IMR-90 (cell line): ENCODE measurements around the gene STON2. TPM values are rescaled to one million over a fixed set of nuclear protein-coding genes. Genes with fewer than 3 reads are reported as not detected.

Experiments
- ATAC-seq: fragments of 200-7000 bp; cut with Tn5 transposase; 2 replicates; pipeline ENCODE4 v1.9.1; 2020; ENCODE audit warnings: low read depth, mild to moderate bottlenecking, moderate library complexity
- BruUV-seq: library from RNA; stranded (reverse); fragments of 400-500 nt; replicated peaks from 2 replicates; lab custom pipeline; 2021; lab: Mats Ljungman, UMichigan
- CTCF ChIA-PET: fragments of 300-600 bp; formaldehyde crosslinking; extraction: SDS; loops from one replicate; lab custom pipeline; 2021; ENCODE audit warnings: antibody characterized with exemption; lab: Yijun Ruan, JAX
- POLR2A ChIA-PET: fragments of 300-600 bp; sonication (Branson Sonifier 250); formaldehyde crosslinking; loops from one replicate; lab custom pipeline; 2022; ENCODE audit warnings: antibody characterized with exemption; ENCODE audit not compliant: unreplicated experiment; lab: Charles Lee
- DNase-seq: peaks from one replicate; pipeline ENCODE4 v3.0.0; 2013
- H2AFZ ChIP-seq: replicated peaks from 2 replicates; pipeline ENCODE3; 2013; ENCODE audit warnings: low read length, mild to moderate bottlenecking; ENCODE audit not compliant: poor library complexity
- H2AK5ac ChIP-seq: 2 replicates; pipeline ENCODE4 v1.6.1; 2013; ENCODE audit warnings: low read depth, low read length, inconsistent platforms
- H2AK9ac ChIP-seq: replicated peaks from 2 replicates; pipeline ENCODE3; 2013; ENCODE audit warnings: mild to moderate bottlenecking, low read depth, low read length, moderate library complexity; ENCODE audit not compliant: poor library complexity
- H2BK120ac ChIP-seq: 2 replicates; pipeline ENCODE4 v1.6.1; 2013; ENCODE audit warnings: low read depth, low read length, inconsistent platforms
- H2BK15ac ChIP-seq: 3 replicates; pipeline ENCODE4 v1.6.1; 2013; ENCODE audit warnings: low read depth, low read length, inconsistent platforms
- H2BK20ac ChIP-seq: 2 replicates; pipeline ENCODE4 v1.6.1; 2013; ENCODE audit warnings: low read depth, mild to moderate bottlenecking, inconsistent platforms, low read length, moderate library complexity
- H2BK5ac ChIP-seq: 2 replicates; pipeline ENCODE4 v1.6.1; 2013; ENCODE audit warnings: mild to moderate bottlenecking, low read depth, low read length, inconsistent platforms; ENCODE audit not compliant: poor library complexity, severe bottlenecking
- H3K14ac ChIP-seq: replicated peaks from 2 replicates; pipeline ENCODE4 v1.6.1; 2013; ENCODE audit warnings: low read depth, low read length, inconsistent platforms
- H3K18ac ChIP-seq: 2 replicates; pipeline ENCODE4 v1.6.1; 2013; ENCODE audit warnings: low read depth, low read length, control low read depth
- H3K23ac ChIP-seq: 2 replicates; pipeline ENCODE4 v1.6.1; 2013; ENCODE audit warnings: low read depth, low read length, inconsistent platforms
- H3K27ac ChIP-seq: 2 replicates; pipeline ENCODE4 v1.5.1; 2013; ENCODE audit warnings: mild to moderate bottlenecking, control low read depth, low read length; ENCODE audit not compliant: insufficient read depth
- H3K27me3 ChIP-seq: 2 replicates; pipeline ENCODE4 v1.6.1; 2013; ENCODE audit warnings: low read length; ENCODE audit not compliant: control insufficient read depth, insufficient read depth
- H3K36me3 ChIP-seq: 2 replicates; pipeline ENCODE4 v1.6.1; 2013; ENCODE audit warnings: low read length, mixed read lengths; ENCODE audit not compliant: control insufficient read depth, insufficient read depth
- H3K4ac ChIP-seq: 2 replicates; pipeline ENCODE4 v1.6.1; 2013; ENCODE audit warnings: low read depth, low read length, inconsistent platforms
- H3K4me1 ChIP-seq: 2 replicates; pipeline ENCODE4 v1.6.1; 2013; ENCODE audit warnings: low read length, mixed read lengths; ENCODE audit not compliant: control insufficient read depth, insufficient read depth
- H3K4me2 ChIP-seq: 2 replicates; pipeline ENCODE4 v1.6.1; 2013; ENCODE audit warnings: low read depth, mild to moderate bottlenecking, control low read depth, low read length, moderate library complexity
- H3K4me3 ChIP-seq: 2 replicates; pipeline ENCODE4 v1.5.1; 2013; ENCODE audit warnings: low read depth, mild to moderate bottlenecking, control low read depth, low read length, moderate library complexity; ENCODE audit not compliant: insufficient read depth
- H3K56ac ChIP-seq: 2 replicates; pipeline ENCODE4 v1.6.1; 2013; ENCODE audit warnings: low read length, inconsistent platforms; ENCODE audit not compliant: insufficient read depth; ENCODE audit errors: extremely low read depth
- H3K79me1 ChIP-seq, 2 experiments: 2 replicates each; pipeline ENCODE4 v1.6.1; 2013; ENCODE audit warnings: low read length in 2 of 2, inconsistent platforms in 1 of 2, low read depth in 1 of 2
- H3K9ac ChIP-seq: 2 replicates; pipeline ENCODE4 v1.6.1; 2013; ENCODE audit warnings: low read depth, low read length, control low read depth
- H3K9me1 ChIP-seq: 2 replicates; pipeline ENCODE4 v1.6.1; 2013; ENCODE audit warnings: low read length, inconsistent platforms; ENCODE audit not compliant: insufficient read depth
- H3K9me3 ChIP-seq: 2 replicates; pipeline ENCODE4 v1.6.1; 2013; ENCODE audit warnings: low read length; ENCODE audit not compliant: control insufficient read depth, insufficient read depth
- H4K20me1 ChIP-seq: 2 replicates; pipeline ENCODE4 v1.6.1; 2013; ENCODE audit warnings: low read length, inconsistent platforms; ENCODE audit not compliant: insufficient read depth
- H4K5ac ChIP-seq: 2 replicates; pipeline ENCODE4 v1.6.1; 2013; ENCODE audit warnings: mild to moderate bottlenecking, low read depth, low read length, control low read depth
- H4K8ac ChIP-seq, 2 experiments: 2 replicates each; pipeline ENCODE4 v1.6.1; 2013; ENCODE audit warnings: low read depth in 2 of 2, low read length in 2 of 2, control low read depth in 1 of 2, inconsistent platforms in 1 of 2
- H4K91ac ChIP-seq: 2 replicates; pipeline ENCODE4 v1.6.1; 2013; ENCODE audit warnings: low read depth, low read length, inconsistent platforms; ENCODE audit not compliant: insufficient read depth
- BHLHE40 ChIP-seq: fragments of 150-350 bp; IDR thresholded peaks from 2 replicates; pipeline ENCODE4 v1.6.1; 2016; ENCODE audit warnings: mild to moderate bottlenecking, low read depth, low read length
- CEBPB ChIP-seq: IDR thresholded peaks from 2 replicates; pipeline ENCODE4 v1.6.1; 2012; ENCODE audit warnings: low read depth, low read length, improper control_type of control experiment
- CHD1 ChIP-seq: IDR thresholded peaks from 2 replicates; pipeline ENCODE4 v1.6.1; 2012; ENCODE audit warnings: low read depth, low read length, improper control_type of control experiment
- CTCF ChIP-seq: conservative IDR thresholded peaks from 2 replicates; pipeline ENCODE4 v1.5.1; 2012; ENCODE audit warnings: mild to moderate bottlenecking, low read depth, low read length, improper control_type of control experiment
- FOS ChIP-seq: fragments of 150-350 bp; IDR thresholded peaks from 2 replicates; pipeline ENCODE4 v1.6.1; 2016; ENCODE audit warnings: low read depth, low read length
- MAFK ChIP-seq: IDR thresholded peaks from 2 replicates; pipeline ENCODE4 v1.6.1; 2012; ENCODE audit warnings: low read depth, low read length, improper control_type of control experiment
- MAZ ChIP-seq: IDR thresholded peaks from 2 replicates; pipeline ENCODE4 v1.6.1; 2012; ENCODE audit warnings: low read depth, mild to moderate bottlenecking, low read length, improper control_type of control experiment, moderate library complexity, borderline replicate concordance
- MXI1 ChIP-seq: IDR thresholded peaks from 2 replicates; pipeline ENCODE4 v1.6.1; 2012; ENCODE audit warnings: low read depth, mild to moderate bottlenecking, low read length, moderate library complexity, borderline replicate concordance
- NFE2L2 ChIP-seq: fragments of 150-350 bp; IDR thresholded peaks from 2 replicates; pipeline ENCODE4 v1.6.1; 2016; ENCODE audit warnings: low read depth, mild to moderate bottlenecking, low read length
- POLR2A ChIP-seq: IDR thresholded peaks from 2 replicates; pipeline ENCODE4 v1.6.1; 2012; ENCODE audit warnings: mild to moderate bottlenecking, low read depth, low read length
- RCOR1 ChIP-seq: IDR thresholded peaks from 2 replicates; pipeline ENCODE4 v1.6.1; 2012; ENCODE audit warnings: mild to moderate bottlenecking, low read length, improper control_type of control experiment; ENCODE audit not compliant: insufficient replicate concordance
- SMC3 ChIP-seq: fragments of 150-350 bp; IDR thresholded peaks from 2 replicates; pipeline ENCODE4 v1.6.1; 2016; ENCODE audit warnings: low read depth, mild to moderate bottlenecking, antibody characterized with exemption, low read length, moderate library complexity
- USF2 ChIP-seq: fragments of 150-350 bp; IDR thresholded peaks from 2 replicates; pipeline ENCODE4 v1.6.1; 2017; ENCODE audit warnings: mild to moderate bottlenecking, antibody characterized with exemption, low read length, low read depth
- WGBS, 2 experiments: methylation state at CpG; one replicate each; pipeline versions ENCODE4 v1.1.5 to v1.1.7; 2013; ENCODE audit warnings: missing lambda C conversion rate in 2 of 2; ENCODE audit not compliant: insufficient read length in 1 of 2; ENCODE audit errors: extremely low coverage in 2 of 2; 5-methylcytosine and 5-hydroxymethylcytosine counted together
- dilution Hi-C: fragments of 300-500 bp; cut with HindIII; formaldehyde crosslinking; loops from one replicate; pipeline ENCODE4 v1.14.3; 2018; ENCODE audit warnings: low sequenced_read_pairs; ENCODE audit not compliant: unreplicated experiment
- in situ Hi-C: fragments of 300-500 bp; cut with MboI; formaldehyde crosslinking; loops from 3 replicates; pipeline ENCODE4 v1.14.3; 2019; ENCODE audit warnings: low sequenced_read_pairs, inconsistent platforms, mixed read lengths
- intact Hi-C: fragments of 100-400 bp; cut with micrococcal nuclease; formaldehyde crosslinking; loops from 2 replicates; pipeline ENCODE4 v1.10.0; 2022
- polyA plus RNA-seq, 3 experiments: library from polyadenylated mRNA; depleted of rRNA; stranded (reverse); fragments of >200 nt; gene quantifications; 2 replicates each; pipeline ENCODE4 v1.2.3, GENCODE V29; 2012; ENCODE audit warnings: low replicate concordance in 1 of 3
- total RNA-seq: library from RNA; depleted of rRNA; stranded (reverse); fragments of >200 nt; gene quantifications from 2 replicates; pipeline ENCODE4 v1.2.3, GENCODE V29; 2012
- TF ChIP-seq, protein P1 (sequence below): fragments of 150-350 bp; IDR thresholded peaks from 2 replicates; pipeline ENCODE4 v1.6.1; 2016; ENCODE audit warnings: low read depth, mild to moderate bottlenecking, low read length, moderate library complexity, borderline replicate concordance

The STON2 gene
- total and polyA plus RNA-seq, 2 of the 4 experiments (the other 2 are of a cell fraction), result not detected

DNA sequence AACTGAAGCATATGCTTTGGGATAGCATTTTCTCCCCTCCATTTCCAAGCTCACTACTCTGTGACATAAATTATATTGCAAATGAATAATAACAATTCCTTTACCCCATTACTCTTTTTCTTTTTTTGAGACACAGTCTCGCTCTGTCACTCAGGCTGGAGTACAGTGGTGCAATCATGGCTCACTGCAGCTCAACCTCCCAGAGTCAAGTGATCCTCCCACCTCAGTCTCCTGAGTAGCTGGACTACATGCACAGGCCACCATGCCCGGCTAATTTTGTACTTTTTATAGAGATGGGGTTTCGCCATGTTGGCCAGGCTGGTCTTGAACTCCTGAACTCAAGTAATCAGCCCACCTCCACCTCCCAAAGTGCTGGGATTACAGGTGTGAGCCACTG, 130.1 kb downstream of the STON2 start:
- no peak for DNase-seq
- no peak overlapping the region for H4K5ac ChIP-seq
- BruUV-seq, result no TSS peak
- no peak overlapping the region for H3K4me3 ChIP-seq
- no CpG with 5 or more reads among the region's 3 CpGs for WGBS, 2 experiments
- no peak overlapping the region for H2AFZ ChIP-seq
- POLR2A ChIA-PET, result no interaction called here
- CTCF ChIA-PET, result interaction anchor here (0.6 to 1.8 kb wide), 10 partner anchors 9 to 267 kb away, joined by 3 to 12 read pairs (median 4); no protein-coding TSS in a partner anchor
- no peak overlapping the region for H3K18ac ChIP-seq
- in situ Hi-C loops (loop anchor here (5.0 kb wide), 1 partner anchor 182 kb away; no protein-coding TSS in a partner anchor), intact Hi-C loops (loop anchor here (1.0 kb wide), 2 partner anchors 183 to 194 kb away; no protein-coding TSS in a partner anchor), dilution Hi-C loops (no loop called here)
- no peaks in the 10 kb centered on the region for H3K79me1 ChIP-seq
- no peaks in the 10 kb centered on the region for H3K9me1 ChIP-seq
- H3K9ac ChIP-seq, result no peak overlapping the region
- no peak overlapping the region for H4K8ac ChIP-seq
- H4K20me1 ChIP-seq, result no peaks in the 10 kb centered on the region
- no peak overlapping the region for H2AK9ac ChIP-seq
- H2BK15ac ChIP-seq, result no peak overlapping the region
- no peak for TF ChIP-seq MAFK
- no peak for TF ChIP-seq RCOR1
- TF ChIP-seq CTCF, result no peak
- TF ChIP-seq USF2, result no peak
- TF ChIP-seq FOS, result no peak
- TF ChIP-seq, protein P1, sequence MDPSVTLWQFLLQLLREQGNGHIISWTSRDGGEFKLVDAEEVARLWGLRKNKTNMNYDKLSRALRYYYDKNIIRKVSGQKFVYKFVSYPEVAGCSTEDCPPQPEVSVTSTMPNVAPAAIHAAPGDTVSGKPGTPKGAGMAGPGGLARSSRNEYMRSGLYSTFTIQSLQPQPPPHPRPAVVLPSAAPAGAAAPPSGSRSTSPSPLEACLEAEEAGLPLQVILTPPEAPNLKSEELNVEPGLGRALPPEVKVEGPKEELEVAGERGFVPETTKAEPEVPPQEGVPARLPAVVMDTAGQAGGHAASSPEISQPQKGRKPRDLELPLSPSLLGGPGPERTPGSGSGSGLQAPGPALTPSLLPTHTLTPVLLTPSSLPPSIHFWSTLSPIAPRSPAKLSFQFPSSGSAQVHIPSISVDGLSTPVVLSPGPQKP, result no peak
- no peak for TF ChIP-seq CEBPB
- no peak for TF ChIP-seq SMC3
- no peak for TF ChIP-seq MAZ
- TF ChIP-seq BHLHE40, result no peak
- no peak for TF ChIP-seq NFE2L2
- no peak for TF ChIP-seq POLR2A
- TF ChIP-seq MXI1, result no peak
- no peak for TF ChIP-seq CHD1
- H4K91ac ChIP-seq, result no peak overlapping the region
- no peak overlapping the region for H3K27ac ChIP-seq
- no peak overlapping the region for H2BK120ac ChIP-seq
- no peak overlapping the region for H2BK5ac ChIP-seq
- H3K23ac ChIP-seq, result no peak overlapping the region
- no peak for ATAC-seq
- no peaks in the 10 kb centered on the region for H3K36me3 ChIP-seq
- H3K14ac ChIP-seq, result no peak overlapping the region
- H3K56ac ChIP-seq, result no peak overlapping the region
- no peak overlapping the region for H2AK5ac ChIP-seq
- H2BK20ac ChIP-seq, result no peak overlapping the region
- no peak overlapping the region for H3K4me2 ChIP-seq
- H3K4ac ChIP-seq, result no peak overlapping the region
- no peaks in the 10 kb centered on the region for H3K4me1 ChIP-seq
- H3K9me3 ChIP-seq, result no peaks in the 10 kb centered on the region
- H3K27me3 ChIP-seq, result no peaks in the 10 kb centered on the region; the same call in 1 of the 2 replicates
